Fibroblast of skin of right quadriceps (primary cell): ENCODE results near the gene ULK2.

ENCODE experiments used
- DNase-seq: peaks from one replicate; pipeline ENCODE4 v3.0.0-alpha.2; 2013

ULK2 gene

GRCh38 chr17:19724501-19725420 is 143.0 kb downstream of the ULK2 start:
- no peak for DNase-seq

GRCh38 chr17:19723964-19724363 is 143.8 kb downstream of the ULK2 start:
- no peak for DNase-seq
